ENCODE results near the gene SLC35A1.
"Not testable (repeated sequence)": the region's sequence is repeated elsewhere in the genome, so short reads cannot be mapped to it uniquely, and the experiment has no call there.

The SLC35A1 gene

DNA sequence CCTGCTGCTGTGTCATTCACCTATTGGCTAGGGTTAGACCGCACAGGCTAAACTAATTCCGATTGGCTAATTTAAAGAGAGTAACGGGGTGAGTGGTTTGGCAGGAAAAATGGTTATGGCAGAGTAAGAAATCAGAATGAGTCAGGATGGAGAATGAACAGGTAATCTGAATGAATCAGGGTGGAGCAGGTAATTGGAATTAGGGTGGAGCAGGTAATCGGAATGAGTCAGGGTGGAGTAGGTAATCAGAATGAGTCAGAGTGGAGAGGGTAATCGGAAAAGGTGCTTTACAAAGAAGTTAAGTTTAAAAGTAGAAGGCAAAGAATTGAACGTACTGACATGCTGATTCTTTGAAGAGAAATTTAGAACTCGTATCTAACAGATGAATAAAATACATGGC is 11.7 kb downstream of the SLC35A1 start:
- Histone ChIP-seq H3K27ac (ENCODE audit: low read length) (no peak overlapping the region), H3K9me3 (ENCODE audit: insufficient read depth, low read depth, low read length) (0 out of 2 replicates have a peak, but pooled peaks cover 3% of the 10 kb centered on the region), H3K4me1 (ENCODE audit: insufficient read depth, low read length) (0 out of 2 replicates have a peak, but pooled peaks cover 4% of the 10 kb centered on the region), H3K9ac (ENCODE audit: low read depth, low read length) (no peak overlapping the region), H3K36me3 (ENCODE audit: insufficient read depth, low read depth, low read length) (no peaks in the 10 kb centered on the region), H3K4me3 (ENCODE audit: low read length) (no peak overlapping the region), H3K27me3 (ENCODE audit: insufficient read depth, low read length) (no peaks in the 10 kb centered on the region)

DNA sequence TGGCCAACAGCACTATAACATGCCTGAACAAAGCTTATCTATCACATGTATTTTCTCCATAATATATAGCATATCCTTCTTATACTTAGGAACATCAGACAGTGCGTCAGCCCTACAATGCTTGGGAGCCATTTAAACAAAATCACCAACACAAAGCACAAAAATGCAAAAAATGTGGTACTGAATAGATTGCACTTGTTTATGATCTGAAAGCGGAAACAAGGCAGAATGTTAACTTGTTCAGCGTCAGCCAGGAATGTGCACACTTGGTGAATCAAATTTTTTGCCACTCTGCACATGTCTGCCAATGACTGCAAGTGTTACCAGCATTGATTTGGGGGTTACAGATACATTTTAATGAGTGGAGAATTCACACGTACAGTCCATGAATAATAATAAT is 14.8 kb downstream of the SLC35A1 start:
- Histone ChIP-seq H3K4me3 (ENCODE audit: low read length) (no peak overlapping the region), H3K4me1 (ENCODE audit: insufficient read depth, low read length) (0 out of 2 replicates have a peak, but pooled peaks cover 4% of the 10 kb centered on the region), H3K27me3 (ENCODE audit: insufficient read depth, low read length) (no peaks in the 10 kb centered on the region)

DNA sequence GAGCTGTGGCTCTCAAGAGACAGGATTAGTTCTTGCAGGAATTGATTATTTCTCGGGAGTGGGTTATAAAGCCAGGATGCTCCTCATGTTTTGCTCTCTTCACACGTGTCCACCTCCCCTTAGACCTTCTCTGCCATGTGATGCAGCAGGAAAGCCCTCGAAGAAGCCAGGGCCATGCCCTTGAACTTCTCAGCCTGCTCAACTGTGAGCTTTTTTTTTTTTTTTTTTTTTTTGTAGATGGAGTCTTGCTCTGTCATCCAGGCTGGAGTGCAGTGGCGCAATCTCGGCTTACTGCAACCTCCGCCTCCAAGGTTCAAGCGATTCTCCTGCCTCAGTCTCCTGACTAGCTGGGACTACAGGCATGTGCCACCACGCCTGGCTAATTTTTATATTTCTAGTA is 16.6 kb downstream of the SLC35A1 start:
- not testable (repeated sequence) for H3K27ac ChIP-seq (ENCODE audit: low read length); H3K9me3 ChIP-seq (ENCODE audit: insufficient read depth, low read depth, low read length); H3K9ac ChIP-seq (ENCODE audit: low read depth, low read length); H3K36me3 ChIP-seq (ENCODE audit: insufficient read depth, low read depth, low read length); H3K27me3 ChIP-seq (ENCODE audit: insufficient read depth, low read length); H3K4me1 ChIP-seq (ENCODE audit: insufficient read depth, low read length); H3K4me3 ChIP-seq (ENCODE audit: low read length)

More for the DNA sequence above, 14.8 kb downstream of the SLC35A1 start:
- Histone ChIP-seq H3K36me3 (ENCODE audit: insufficient read depth, low read depth, low read length) (no peaks in the 10 kb centered on the region), H3K9me3 (ENCODE audit: insufficient read depth, low read depth, low read length) (0 out of 2 replicates have a peak, but pooled peaks cover 3% of the 10 kb centered on the region), H3K9ac (ENCODE audit: low read depth, low read length) (no peak overlapping the region), H3K27ac (ENCODE audit: low read length) (no peak overlapping the region)

DNA sequence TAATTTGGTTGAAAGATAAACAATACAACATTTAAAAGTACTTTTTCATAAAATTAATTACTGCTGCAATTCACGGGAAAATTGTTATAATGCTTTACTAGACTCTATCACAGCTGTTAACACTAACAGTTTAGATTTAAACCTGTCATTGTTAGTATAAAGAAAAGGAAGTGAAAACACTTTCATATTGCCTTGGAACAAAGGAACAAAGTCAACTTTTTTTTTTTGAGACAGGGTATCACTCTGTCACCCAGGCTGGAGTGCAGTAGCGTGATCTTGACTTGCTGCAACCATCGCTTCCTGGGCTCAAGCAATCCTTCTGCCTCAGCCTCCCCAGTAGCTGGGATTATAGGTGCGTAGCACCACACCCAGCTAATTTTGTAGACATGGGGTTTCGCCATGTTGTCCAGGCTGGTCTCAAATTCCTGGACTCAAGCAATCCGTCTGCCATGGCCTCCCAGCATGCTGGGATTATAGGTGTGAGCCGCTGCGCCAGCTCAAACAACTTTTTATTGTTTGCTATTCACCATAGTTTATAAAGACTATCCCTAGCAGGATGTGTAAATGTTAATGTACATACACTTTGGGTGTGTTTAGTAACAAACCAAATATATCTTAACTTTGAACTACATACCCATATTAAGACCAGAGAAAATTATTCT is 22.1 kb downstream of the SLC35A1 start:
- no peaks in the 10 kb centered on the region for H3K36me3 ChIP-seq (ENCODE audit: insufficient read depth, low read depth, low read length)
- H3K4me1 ChIP-seq (ENCODE audit: insufficient read depth, low read length) = no peaks in the 10 kb centered on the region
- no peak overlapping the region for H3K9ac ChIP-seq (ENCODE audit: low read depth, low read length)
- no peaks in the 10 kb centered on the region for H3K27me3 ChIP-seq (ENCODE audit: insufficient read depth, low read length)
- H3K27ac ChIP-seq (ENCODE audit: low read length) = no peak overlapping the region
- no peaks in the 10 kb centered on the region for H3K9me3 ChIP-seq (ENCODE audit: insufficient read depth, low read depth, low read length)
- H3K4me3 ChIP-seq (ENCODE audit: low read length) = no peak overlapping the region

DNA sequence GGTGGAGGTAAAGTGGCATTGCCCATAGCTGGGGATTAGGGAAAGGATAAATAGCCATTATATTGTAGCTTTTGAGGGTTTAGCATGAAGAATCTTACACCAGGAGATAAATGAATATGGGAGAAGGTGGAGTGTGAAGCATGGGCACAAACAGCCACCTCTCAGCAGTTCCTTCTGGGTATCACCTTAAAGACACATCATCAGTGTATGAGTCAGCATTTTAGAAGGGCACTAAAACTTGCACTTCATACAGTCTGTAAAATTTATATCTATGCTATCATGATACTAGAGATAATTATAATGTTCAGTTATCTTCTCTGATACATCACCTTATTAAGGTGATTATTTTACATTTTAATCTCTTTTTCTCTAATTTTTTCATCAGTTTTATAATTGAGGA is 25.3 kb downstream of the SLC35A1 start:
- Histone ChIP-seq H3K9ac (ENCODE audit: low read depth, low read length) (no peak overlapping the region), H3K27me3 (ENCODE audit: insufficient read depth, low read length) (no peaks in the 10 kb centered on the region), H3K27ac (ENCODE audit: low read length) (no peak overlapping the region), H3K4me1 (ENCODE audit: insufficient read depth, low read length) (no peaks in the 10 kb centered on the region), H3K4me3 (ENCODE audit: low read length) (no peak overlapping the region), H3K36me3 (ENCODE audit: insufficient read depth, low read depth, low read length) (peaks cover 5% of the 10 kb centered on the region; the same call in 1 of the 2 replicates), H3K9me3 (ENCODE audit: insufficient read depth, low read depth, low read length) (no peaks in the 10 kb centered on the region)

DNA sequence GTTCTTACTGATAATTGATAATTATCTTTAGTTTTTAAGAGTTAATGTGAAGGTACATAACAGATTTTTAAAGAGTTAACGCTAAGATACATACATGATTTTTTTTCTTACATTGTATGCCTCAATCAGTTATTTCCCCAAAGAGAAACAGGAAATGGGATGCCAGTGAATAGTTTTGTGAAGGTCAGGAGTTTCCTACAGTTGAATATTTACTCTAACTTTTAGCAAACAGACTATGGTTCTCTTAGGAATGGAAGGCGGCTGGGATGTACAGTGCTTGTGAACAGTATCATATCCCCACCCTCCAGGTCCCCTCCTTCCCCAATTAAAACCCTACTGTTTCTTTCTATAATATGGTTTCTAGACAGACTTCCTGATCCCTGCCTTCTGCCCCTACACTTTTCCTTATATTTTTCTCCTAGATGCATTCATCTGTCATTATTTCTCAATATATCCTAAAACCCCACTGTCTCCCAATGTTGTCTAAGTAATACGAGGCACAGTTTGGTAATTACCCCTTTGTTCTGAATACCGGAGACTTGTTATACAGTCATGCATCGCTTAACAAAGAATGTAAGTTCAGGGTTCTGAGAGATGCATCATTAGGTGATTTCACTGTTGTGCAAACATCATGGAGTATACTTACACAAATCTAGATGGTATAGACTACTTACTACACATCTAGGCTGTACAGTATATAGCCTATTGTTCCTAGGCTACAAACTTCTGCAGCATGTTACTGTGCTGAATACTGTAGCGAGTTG is 29.2 kb downstream of the SLC35A1 start:
- Histone ChIP-seq H3K36me3 (ENCODE audit: insufficient read depth, low read depth, low read length) (peaks cover 11% of the 10 kb centered on the region; the same call in 1 of the 2 replicates), H3K27me3 (ENCODE audit: insufficient read depth, low read length) (no peaks in the 10 kb centered on the region), H3K4me1 (ENCODE audit: insufficient read depth, low read length) (no peaks in the 10 kb centered on the region), H3K27ac (ENCODE audit: low read length) (no peak overlapping the region), H3K9ac (ENCODE audit: low read depth, low read length) (no peak overlapping the region), H3K9me3 (ENCODE audit: insufficient read depth, low read depth, low read length) (no peaks in the 10 kb centered on the region), H3K4me3 (ENCODE audit: low read length) (no peak overlapping the region)

DNA sequence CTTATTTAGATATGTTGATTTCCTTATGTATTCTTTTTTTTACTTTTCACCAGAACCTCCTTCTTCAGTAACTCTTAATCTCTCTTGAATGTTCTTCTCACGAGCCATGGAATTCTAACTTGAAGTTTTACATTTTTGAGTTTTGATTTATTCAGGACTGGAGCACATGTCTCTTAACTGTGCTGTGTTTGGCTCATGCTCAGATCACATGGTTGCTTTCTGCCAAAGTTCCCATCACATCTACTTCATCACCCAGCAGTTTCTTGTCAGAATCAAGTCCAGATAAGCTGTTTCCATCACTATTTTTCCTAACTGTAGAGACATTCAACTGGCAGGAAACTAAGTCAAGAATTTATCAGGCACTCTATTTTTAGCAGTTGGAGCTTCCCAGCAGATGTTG is 31.7 kb downstream of the SLC35A1 start:
- Histone ChIP-seq H3K27ac (ENCODE audit: low read length) (no peak overlapping the region), H3K9me3 (ENCODE audit: insufficient read depth, low read depth, low read length) (no peaks in the 10 kb centered on the region), H3K27me3 (ENCODE audit: insufficient read depth, low read length) (no peaks in the 10 kb centered on the region), H3K4me3 (ENCODE audit: low read length) (no peak overlapping the region), H3K36me3 (ENCODE audit: insufficient read depth, low read depth, low read length) (peaks cover 32% of the 10 kb centered on the region), H3K4me1 (ENCODE audit: insufficient read depth, low read length) (no peaks in the 10 kb centered on the region), H3K9ac (ENCODE audit: low read depth, low read length) (no peak overlapping the region)

DNA sequence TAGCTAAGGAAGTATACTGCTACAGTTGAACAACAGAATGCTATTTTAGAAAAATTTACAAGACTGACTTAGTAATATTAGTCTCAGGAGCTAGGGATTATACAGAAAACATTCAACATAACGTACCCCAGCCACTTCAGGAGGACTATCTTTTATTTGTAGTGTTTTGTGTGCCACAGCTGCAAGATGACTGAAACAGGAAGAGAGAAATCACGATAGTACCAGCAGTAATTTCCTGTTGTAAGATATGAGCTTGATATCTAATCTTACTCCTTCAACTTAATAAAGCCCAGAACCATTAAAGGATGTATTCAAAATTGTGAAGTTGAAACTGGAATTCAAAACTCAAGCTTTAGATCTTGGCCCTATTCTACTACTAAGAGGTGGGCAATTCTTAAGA is 42.1 kb downstream of the SLC35A1 start:
- Histone ChIP-seq H3K4me1 (ENCODE audit: insufficient read depth, low read length) (no peaks in the 10 kb centered on the region), H3K9ac (ENCODE audit: low read depth, low read length) (no peak overlapping the region), H3K27ac (ENCODE audit: low read length) (no peak overlapping the region), H3K4me3 (ENCODE audit: low read length) (no peak overlapping the region), H3K27me3 (ENCODE audit: insufficient read depth, low read length) (no peaks in the 10 kb centered on the region), H3K9me3 (ENCODE audit: insufficient read depth, low read depth, low read length) (no peaks in the 10 kb centered on the region), H3K36me3 (ENCODE audit: insufficient read depth, low read depth, low read length) (peaks cover 85% of the 10 kb centered on the region)

DNA sequence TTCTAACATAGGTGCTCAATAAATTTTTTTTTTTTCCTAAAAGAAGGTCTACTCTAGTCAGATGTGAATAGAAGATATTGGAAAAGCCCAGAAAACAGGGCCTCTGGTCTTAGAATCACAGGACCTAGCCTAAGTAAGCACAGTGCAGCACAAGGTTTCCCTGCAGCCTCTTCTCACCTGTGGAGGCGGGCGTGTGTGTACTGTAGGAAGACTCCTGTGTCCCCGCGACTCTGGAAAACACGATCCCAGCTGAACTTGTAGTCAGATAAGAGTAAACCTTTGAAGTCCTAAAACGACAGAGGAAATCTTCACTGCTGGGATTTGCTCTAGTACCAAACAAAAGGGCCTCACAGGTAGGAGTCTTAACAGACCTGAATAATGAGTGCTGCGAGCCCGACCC is 45.7 kb downstream of the SLC35A1 start:
- H3K27ac ChIP-seq (ENCODE audit: low read length) = no peak overlapping the region
- peaks cover 79% of the 10 kb centered on the region for H3K36me3 ChIP-seq (ENCODE audit: insufficient read depth, low read depth, low read length)
- no peaks in the 10 kb centered on the region for H3K27me3 ChIP-seq (ENCODE audit: insufficient read depth, low read length)
- no peak overlapping the region for H3K4me3 ChIP-seq (ENCODE audit: low read length)
- no peaks in the 10 kb centered on the region for H3K9me3 ChIP-seq (ENCODE audit: insufficient read depth, low read depth, low read length)
- H3K4me1 ChIP-seq (ENCODE audit: insufficient read depth, low read length) = no peaks in the 10 kb centered on the region
- no peak overlapping the region for H3K9ac ChIP-seq (ENCODE audit: low read depth, low read length)

DNA sequence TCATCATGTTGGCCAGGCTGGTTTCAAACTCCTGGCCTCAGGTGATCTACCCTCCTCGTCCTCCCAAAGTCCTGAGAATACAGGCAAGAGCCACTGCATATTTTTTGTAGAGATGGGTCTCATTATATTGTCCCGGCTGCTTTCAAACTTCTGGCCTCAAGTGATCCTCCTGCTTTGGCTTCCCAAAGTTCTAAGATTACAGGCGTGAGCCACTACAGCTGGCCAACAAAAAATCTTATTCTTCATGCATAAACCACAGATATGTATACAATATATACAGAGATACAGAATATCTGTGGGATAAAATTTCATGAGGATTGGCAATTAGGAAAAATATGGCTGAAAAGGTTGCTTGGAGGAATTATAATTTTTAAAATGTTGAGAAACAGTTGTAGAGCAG is 49.9 kb downstream of the SLC35A1 start:
- Histone ChIP-seq H3K4me1 (ENCODE audit: insufficient read depth, low read length) (no peaks in the 10 kb centered on the region), H3K27me3 (ENCODE audit: insufficient read depth, low read length) (no peaks in the 10 kb centered on the region), H3K27ac (ENCODE audit: low read length) (no peak overlapping the region), H3K4me3 (ENCODE audit: low read length) (no peak overlapping the region), H3K9ac (ENCODE audit: low read depth, low read length) (no peak overlapping the region), H3K9me3 (ENCODE audit: insufficient read depth, low read depth, low read length) (no peaks in the 10 kb centered on the region), H3K36me3 (ENCODE audit: insufficient read depth, low read depth, low read length) (peaks cover 70% of the 10 kb centered on the region)

DNA sequence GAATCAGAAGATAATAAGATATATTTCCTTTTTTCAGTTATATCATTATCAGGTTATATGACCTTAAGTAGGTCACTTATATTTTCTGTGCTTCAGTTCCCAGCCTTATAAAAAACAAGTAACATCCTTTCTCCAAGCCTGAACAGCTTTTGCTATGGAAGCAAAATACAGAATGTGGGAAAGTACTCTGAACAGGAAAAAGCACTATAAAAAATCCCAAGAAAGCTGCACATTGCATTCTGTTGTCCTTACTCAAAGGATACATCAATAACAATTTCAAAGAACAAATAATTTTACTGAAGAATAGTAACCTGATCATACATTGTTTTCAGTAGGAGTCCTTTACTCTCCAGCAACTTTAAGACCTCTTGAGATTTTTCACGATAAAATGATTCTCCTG is 56.4 kb downstream of the SLC35A1 start:
- Histone ChIP-seq H3K27me3 (ENCODE audit: insufficient read depth, low read length) (no peaks in the 10 kb centered on the region), H3K9ac (ENCODE audit: low read depth, low read length) (no peak overlapping the region), H3K36me3 (ENCODE audit: insufficient read depth, low read depth, low read length) (peaks cover 69% of the 10 kb centered on the region), H3K9me3 (ENCODE audit: insufficient read depth, low read depth, low read length) (no peaks in the 10 kb centered on the region), H3K4me3 (ENCODE audit: low read length) (no peak overlapping the region), H3K27ac (ENCODE audit: low read length) (no peak overlapping the region), H3K4me1 (ENCODE audit: insufficient read depth, low read length) (no peaks in the 10 kb centered on the region)

DNA sequence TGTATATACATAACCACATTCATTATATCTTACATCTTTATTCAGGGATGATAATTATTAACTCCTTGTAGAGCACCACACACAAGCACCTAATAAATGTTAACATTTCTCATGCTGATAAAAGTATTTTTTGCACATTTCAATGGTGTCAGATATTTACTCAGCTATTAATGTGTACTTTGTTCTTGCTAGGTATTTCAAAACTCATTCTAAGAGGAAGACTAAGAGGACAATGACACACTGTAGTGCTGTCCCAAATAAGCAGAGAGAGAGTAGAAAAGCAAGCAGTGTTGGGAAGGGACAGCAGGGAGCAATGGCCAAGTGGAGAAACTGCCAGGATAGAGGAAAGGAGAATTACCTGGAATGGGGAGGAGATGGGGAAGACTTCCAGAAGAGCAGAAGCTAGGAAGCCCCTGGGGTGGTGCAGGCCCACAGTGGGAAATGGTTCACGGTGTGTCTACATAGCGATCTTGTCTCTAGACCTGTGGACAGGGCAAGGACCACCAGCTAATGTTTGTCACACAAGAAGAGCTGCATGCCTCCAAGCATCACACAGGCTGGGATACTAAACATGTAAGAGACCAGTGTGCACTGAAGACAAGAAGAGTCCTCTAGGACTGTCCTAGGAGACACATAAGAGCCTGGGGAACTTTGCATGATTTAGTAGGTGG is 61.7 kb downstream of the SLC35A1 start:
- H3K9ac ChIP-seq (ENCODE audit: low read depth, low read length) = no peak overlapping the region
- H3K4me1 ChIP-seq (ENCODE audit: insufficient read depth, low read length) = no peaks in the 10 kb centered on the region
- H3K4me3 ChIP-seq (ENCODE audit: low read length) = no peak overlapping the region

More for the DNA sequence above, 61.7 kb downstream of the SLC35A1 start:
- no peaks in the 10 kb centered on the region for H3K27me3 ChIP-seq (ENCODE audit: insufficient read depth, low read length)
- peaks cover 56% of the 10 kb centered on the region for H3K36me3 ChIP-seq (ENCODE audit: insufficient read depth, low read depth, low read length)
- no peaks in the 10 kb centered on the region for H3K9me3 ChIP-seq (ENCODE audit: insufficient read depth, low read depth, low read length)
- no peak overlapping the region for H3K27ac ChIP-seq (ENCODE audit: low read length)

Data from iPS-20b (cell line).